Ovary (tissue), 9 donors: ENCODE data around the gene MAU2. TPM values are rescaled to one million over a fixed set of nuclear protein-coding genes. Genes with fewer than 3 reads are reported as not detected.

Experiments used
- DNase-seq, 5 donors: peaks; one replicate each; pipeline ENCODE4 v3.0.0-alpha.2; 2019 to 2020
- H3K27ac ChIP-seq, 2 donors: fragments of 200-600 bp; one replicate each; pipeline versions ENCODE4 v1.5.1 to v1.8.0; 2019 to 2022
- H3K27me3 ChIP-seq: fragments of 200-600 bp; one replicate; pipeline ENCODE4 v1.8.0; 2022
- H3K36me3 ChIP-seq: fragments of 200-600 bp; sonication (generic); one replicate; pipeline ENCODE4 v1.5.1; 2019
- H3K4me1 ChIP-seq: one replicate; pipeline ENCODE4 v1.8.1; 2013; ENCODE audit warnings: mild to moderate bottlenecking, moderate library complexity; ENCODE audit not compliant: insufficient read depth
- H3K4me3 ChIP-seq: fragments of 200-600 bp; sonication (generic); one replicate; pipeline ENCODE4 v1.5.1; 2017
- H3K9me3 ChIP-seq, 2 donors: fragments of 200-600 bp in 1 of 2; sonication (generic) in 1 of 2; one replicate each; pipeline versions ENCODE4 v1.5.1 to v1.8.1; 2013 to 2019; ENCODE audit warnings: mild to moderate bottlenecking in 1 of 2, moderate library complexity in 1 of 2
- EP300 ChIP-seq: sonication (generic); formaldehyde crosslinking; IDR thresholded peaks from one replicate; pipeline ENCODE4 v1.6.1; 2017; ENCODE audit warnings: antibody characterized with exemption
- POLR2A ChIP-seq: fragments of 450-650 bp; IDR thresholded peaks from one replicate; pipeline ENCODE4 v1.6.1; 2017; ENCODE audit warnings: antibody characterized with exemption, mild to moderate bottlenecking, moderate library complexity
- WGBS, 3 donors: extraction: QIAGEN DNeasy Blood & Tissue Kit in 1 of 3; methylation state at CpG; one replicate each; pipeline versions ENCODE4 v1.1.5 to v1.1.7; 2013 to 2017; 5-methylcytosine and 5-hydroxymethylcytosine counted together
- intact Hi-C, 4 donors: fragments of 100-400 bp; cut with DNase I; formaldehyde crosslinking; loops; one replicate each; pipeline versions ENCODE4 v1.11.0 to v1.15.1; 2022 to 2023
- polyA plus RNA-seq, 2 donors: library from polyadenylated mRNA; stranded (reverse); fragments of 200-250 nt in 1 of 2; fragments of 350-450 nt in 1 of 2; fragmentation: Illumina TruSeq in 1 of 2; extraction: RNeasy Lipid Tissue Mini Kit (QIAGEN cat#74804) in 1 of 2; gene quantifications; one replicate each; pipeline ENCODE4 v1.2.3, GENCODE V29; 2013 to 2014
- total RNA-seq, 7 donors: library from RNA; depleted of rRNA in 2 of 7; stranded (reverse); fragments of >200 nt in 2 of 7; fragmentation: NEBNext Ultra II Directional in 3 of 7; extraction: Animal tissue kit (Norgen Biotek cat#: 25700) in 3 of 7; gene quantifications; one replicate each; pipeline versions ENCODE4 v1.1.0 to v1.2.4, GENCODE V29; 2016 to 2023
- TF ChIP-seq, protein P1 (sequence below), 3 donors: fragments of 450-650 bp in 2 of 3; fragments of 200-600 bp in 1 of 3; IDR thresholded peaks; one replicate each; pipeline versions ENCODE4 v1.5.1 to v1.8.0; 2016 to 2022; ENCODE audit warnings: antibody characterized with exemption in 3 of 3, mild to moderate bottlenecking in 1 of 3
- donor health status: DM: no; HTN: no; CAD: no; lungs with moderate emphysema.
- donor health status: DM: no; HTN: no; CAD: no.
- donor health status: Bipolar disorder and iron deficiency.
- donor health status: DM: yes; HTN: yes; CAD: no.
- donor health status: DM: no; HTN: no; CAD: no.
- donor health status: DM: yes; HTN: yes; CAD: no.

The MAU2 gene
- total and polyA plus RNA-seq, 9 donors = 12.4 to 77.0 (median 56.8) TPM

- no peak for TF ChIP-seq POLR2A
- TF ChIP-seq, protein P1, sequence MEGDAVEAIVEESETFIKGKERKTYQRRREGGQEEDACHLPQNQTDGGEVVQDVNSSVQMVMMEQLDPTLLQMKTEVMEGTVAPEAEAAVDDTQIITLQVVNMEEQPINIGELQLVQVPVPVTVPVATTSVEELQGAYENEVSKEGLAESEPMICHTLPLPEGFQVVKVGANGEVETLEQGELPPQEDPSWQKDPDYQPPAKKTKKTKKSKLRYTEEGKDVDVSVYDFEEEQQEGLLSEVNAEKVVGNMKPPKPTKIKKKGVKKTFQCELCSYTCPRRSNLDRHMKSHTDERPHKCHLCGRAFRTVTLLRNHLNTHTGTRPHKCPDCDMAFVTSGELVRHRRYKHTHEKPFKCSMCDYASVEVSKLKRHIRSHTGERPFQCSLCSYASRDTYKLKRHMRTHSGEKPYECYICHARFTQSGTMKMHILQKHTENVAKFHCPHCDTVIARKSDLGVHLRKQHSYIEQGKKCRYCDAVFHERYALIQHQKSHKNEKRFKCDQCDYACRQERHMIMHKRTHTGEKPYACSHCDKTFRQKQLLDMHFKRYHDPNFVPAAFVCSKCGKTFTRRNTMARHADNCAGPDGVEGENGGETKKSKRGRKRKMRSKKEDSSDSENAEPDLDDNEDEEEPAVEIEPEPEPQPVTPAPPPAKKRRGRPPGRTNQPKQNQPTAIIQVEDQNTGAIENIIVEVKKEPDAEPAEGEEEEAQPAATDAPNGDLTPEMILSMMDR (IDR thresholded peaks at IDR 0.05) = no peak
- TF ChIP-seq EP300 = no peak
- 64 to 70% (median 66%) methylated on average over 11 of the region's 11 CpGs for WGBS, 3 donors
- intact Hi-C loops = no loop called here
Observed at GRCh38 chr19:19381007-19381926, 60.6 kb downstream of the MAU2 start.

DNA sequence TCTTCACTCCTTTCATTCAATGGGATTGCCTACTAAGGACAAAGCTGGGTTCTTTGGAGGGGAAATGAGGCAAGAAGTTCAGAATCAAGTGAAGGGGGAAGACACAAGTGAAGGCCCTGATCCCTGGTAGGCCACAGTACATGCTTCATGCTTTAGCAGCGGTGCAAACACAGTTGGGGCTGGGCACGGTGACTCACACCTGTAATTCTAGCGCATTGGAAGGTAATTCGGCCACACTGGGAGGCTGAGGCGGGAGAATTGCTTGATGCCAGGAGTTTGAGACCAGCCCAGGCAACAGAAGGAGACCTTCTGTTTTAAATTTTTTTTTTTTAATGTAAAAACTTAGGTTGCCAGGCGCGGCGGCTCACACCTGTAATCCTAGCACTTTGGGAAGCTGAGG is 61.5 kb downstream of the MAU2 start:
- DNase-seq = no peak
- Histone ChIP-seq H3K36me3 (no peaks in the 10 kb centered on the region), H3K27ac (no peak overlapping the region), H3K4me1 (no peaks in the 10 kb centered on the region), H3K4me3 (no peak overlapping the region), H3K9me3 (no peaks in the 10 kb centered on the region), H3K27me3 (no peaks in the 10 kb centered on the region)
- 94 to 97% (median 96%) methylated on average over 8 of the region's 8 CpGs for WGBS, 3 donors
- intact Hi-C loops = no loop called here
- no peak for TF ChIP-seq EP300

More at GRCh38 chr19:19381007-19381926, 60.6 kb downstream of the MAU2 start:
- DNase-seq = no peak
- Histone ChIP-seq H3K27ac (no peak overlapping the region), H3K4me3 (no peak overlapping the region), H3K9me3 (no peaks in the 10 kb centered on the region), H3K36me3 (no peaks in the 10 kb centered on the region), H3K4me1 (no peaks in the 10 kb centered on the region), H3K27me3 (no peaks in the 10 kb centered on the region)

DNA sequence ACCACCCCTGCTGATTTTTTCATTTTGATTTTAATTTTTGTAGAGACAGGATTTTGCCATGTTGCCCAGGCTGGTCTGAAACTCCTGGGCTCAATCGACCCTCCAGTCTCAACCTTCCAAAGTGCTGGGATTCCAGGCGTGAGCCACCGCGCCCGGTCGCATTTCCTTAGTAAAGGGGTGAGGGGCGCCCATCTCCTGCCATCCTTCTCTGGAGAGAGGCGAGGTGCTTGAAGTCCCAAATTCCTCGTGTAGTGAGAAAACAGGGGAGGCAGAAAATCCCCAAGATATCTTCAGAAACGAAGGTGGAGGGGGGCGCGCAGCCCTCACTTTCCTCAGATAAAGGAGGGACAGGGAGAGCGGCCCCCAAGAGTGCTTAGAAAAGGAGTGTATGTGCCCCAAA is 63.9 kb downstream of the MAU2 start:
- DNase-seq = no peak
- H3K27ac ChIP-seq = peak overlapping the region in 1 of 2 donors; percentile 86
- H3K4me1 ChIP-seq = no peaks in the 10 kb centered on the region
- TF ChIP-seq EP300 (no peak), POLR2A (no peak)
- TF ChIP-seq, protein P1 (IDR thresholded peaks at IDR 0.05) = no peak
- H3K36me3 ChIP-seq = no peaks in the 10 kb centered on the region
- no peaks in the 10 kb centered on the region for H3K27me3 ChIP-seq
- H3K4me3 ChIP-seq = peak overlapping the region; percentile 55
- H3K9me3 ChIP-seq = no peaks in the 10 kb centered on the region
- intact Hi-C loops = no loop called here
- WGBS, 3 donors = 56 to 66% (median 58%) methylated on average over 13 of the region's 13 CpGs

- intact Hi-C loops = no loop called here
- H3K9me3 ChIP-seq = no peaks in the 10 kb centered on the region
- peak overlapping the region; percentile 52 to 86 for H3K27ac ChIP-seq
- peak overlapping the region; percentile 89 for H3K4me3 ChIP-seq
- DNase-seq = peak; percentile 100
- TF ChIP-seq POLR2A = peak; percentile 66
- TF ChIP-seq EP300 = no peak
- TF ChIP-seq, protein P1 (IDR thresholded peaks at IDR 0.05) = peak in 2 of 3 donors; percentile 28 to 43
- no peaks in the 10 kb centered on the region for H3K27me3 ChIP-seq
- WGBS, 3 donors = 0% methylated on average over 30 to 75 of the region's 75 CpGs
- no peaks in the 10 kb centered on the region for H3K4me1 ChIP-seq
- no peaks in the 10 kb centered on the region for H3K36me3 ChIP-seq
Observed at GRCh38 chr19:19385131-19385895, 64.7 kb downstream of the MAU2 start.
